GM03348 (cell line): Measurements from ENCODE around the gene MGAT4A.

ENCODE experiments used
- DNase-seq: peaks from one replicate; pipeline ENCODE4 v3.0.0; 2012; ENCODE audit warnings: low spot score

Gene MGAT4A

DNA sequence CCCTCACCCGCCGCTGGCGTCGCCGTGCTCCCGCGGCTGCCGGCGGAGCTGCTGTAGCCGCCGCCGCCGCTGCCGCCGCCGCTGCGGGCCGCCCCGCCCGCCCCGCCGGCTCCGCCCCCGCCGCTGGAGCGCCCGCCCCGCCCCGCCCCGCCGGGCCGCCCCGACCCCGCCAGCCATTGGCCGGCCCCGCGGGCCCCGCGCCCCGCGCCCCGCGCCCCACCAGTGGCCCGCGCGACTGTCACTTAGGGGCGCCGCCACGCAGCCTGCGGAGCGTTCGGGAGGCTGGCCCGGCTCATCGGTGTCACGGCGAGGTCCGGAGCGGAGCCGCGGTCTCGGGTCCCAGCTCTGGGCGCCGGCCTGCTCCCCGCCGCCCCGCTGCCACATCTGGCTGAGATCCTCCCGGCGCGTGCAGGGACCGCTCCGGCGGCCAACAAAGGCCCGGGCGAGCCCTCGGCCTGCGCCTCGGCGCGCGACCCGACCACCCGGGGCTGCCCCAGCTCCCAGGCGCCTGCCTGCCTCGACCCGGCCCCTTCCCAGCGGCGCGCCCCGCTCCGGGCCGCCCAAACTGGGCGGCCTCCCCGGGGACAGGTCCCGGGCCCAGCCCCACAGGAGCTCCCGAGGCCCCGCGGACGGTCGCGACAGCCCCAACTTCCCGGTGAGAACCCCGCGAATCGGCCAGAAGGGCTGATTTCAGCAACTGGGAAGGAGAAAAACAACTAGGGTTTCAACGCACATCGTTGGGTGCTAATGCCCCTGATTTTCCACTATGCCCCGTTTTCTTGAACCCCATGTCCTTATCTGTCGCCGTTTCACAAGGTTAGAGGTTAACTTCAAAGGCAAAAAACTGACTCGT lies at the start of gene MGAT4A:
Gene MGAT4A (minus strand): TSS at position 92 of the 853 bp plus-strand sequence. CDS start 4,800 bp downstream, outside the sequence.
- peak; percentile 93 for DNase-seq

DNA sequence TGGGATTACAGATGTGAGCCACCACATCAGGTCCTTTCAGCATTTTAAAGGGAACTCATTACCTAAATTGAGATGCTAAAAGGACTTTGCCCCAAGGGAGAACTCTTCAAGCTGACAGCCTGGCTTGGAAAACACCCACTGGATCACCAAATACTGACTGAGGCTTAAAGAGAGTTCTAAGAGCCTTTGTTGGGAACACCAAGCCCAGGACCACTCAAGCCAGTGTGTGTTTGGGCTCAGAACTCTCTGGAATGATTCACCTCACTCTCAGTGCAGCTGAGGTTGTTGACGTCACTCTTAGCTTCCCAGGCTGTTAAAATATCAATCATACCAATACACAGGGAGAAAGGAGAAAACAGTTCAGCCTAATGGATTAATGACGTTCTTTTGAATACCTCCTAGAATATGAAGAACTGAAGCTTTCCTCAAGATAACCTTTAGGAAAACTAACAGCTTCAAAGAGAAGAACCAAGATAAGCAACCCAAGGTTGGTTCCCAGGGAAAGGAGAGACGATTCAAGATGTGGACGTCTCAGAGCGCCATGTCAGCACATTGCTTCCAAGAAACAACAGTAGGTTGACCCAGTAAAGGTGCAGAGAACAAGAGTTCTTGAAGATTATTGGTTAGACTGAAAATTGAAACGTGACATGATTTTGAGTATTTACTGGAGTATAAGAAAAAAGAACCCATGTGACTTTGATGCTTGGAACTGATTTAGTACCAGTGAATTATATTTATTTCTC lies 48.0 kb upstream of the MGAT4A start:
- DNase-seq = no peak

DNA sequence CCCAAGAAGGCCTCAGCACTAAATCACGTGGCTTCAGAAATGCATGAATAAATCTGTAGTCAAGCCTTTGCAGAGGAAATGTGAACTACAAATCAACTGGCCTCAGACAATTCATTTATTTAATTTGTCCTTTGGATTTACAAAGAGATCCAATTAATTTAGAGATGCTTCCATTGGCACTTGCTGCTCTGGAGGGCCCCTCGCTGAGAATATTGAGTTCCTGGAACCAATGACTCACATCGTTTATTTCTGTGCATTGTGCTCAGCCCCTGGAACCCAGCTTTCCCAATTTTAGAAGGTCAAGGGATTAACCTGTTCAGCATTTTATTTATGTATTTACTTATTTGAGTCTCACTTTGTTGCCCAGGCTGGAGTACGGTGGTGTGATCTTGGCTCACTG lies 47.2 kb upstream of the MGAT4A start:
- DNase-seq = no peak

- DNase-seq = no peak
Observed at GRCh38 chr2:98777710-98778109, 46.8 kb upstream of the MGAT4A start.

DNA sequence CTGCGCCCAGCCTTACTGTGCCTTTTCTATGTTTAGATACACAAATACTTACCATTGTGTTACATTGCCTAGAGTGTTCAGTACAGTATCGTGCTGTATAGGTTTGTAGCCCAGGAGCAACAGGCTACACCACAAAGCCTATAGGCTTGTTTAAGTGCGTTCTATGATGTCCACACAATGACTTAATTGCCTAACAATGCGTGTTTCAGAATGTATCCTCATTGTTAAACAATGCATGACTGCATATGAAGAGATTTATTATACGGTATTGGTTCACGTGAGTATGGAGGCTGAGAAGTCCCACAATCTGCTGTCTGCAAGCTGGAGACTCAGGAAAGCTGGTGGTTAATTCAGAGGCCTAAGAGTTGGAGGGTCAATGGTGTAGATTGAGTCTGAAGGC lies 46.1 kb upstream of the MGAT4A start:
- DNase-seq = no peak

DNA sequence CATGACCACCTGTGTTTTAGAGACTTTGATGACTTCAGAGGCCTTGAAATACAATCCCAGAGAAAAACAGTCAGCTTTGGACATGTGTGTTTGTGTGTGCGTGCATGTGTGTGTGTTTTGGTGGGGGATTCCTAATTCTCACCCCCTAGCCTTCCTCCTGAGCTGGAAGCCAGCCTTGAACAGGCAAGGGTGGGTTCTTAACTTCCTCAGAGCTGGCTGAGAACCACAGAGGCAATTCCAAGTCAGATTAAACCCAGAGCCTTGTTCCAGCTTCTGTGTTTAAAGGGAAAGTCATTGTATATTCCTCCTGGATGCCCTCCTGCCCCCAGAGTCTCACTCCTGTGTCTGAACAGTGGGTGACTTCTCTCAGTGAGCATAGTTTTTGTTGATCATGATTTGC lies 45.2 kb upstream of the MGAT4A start:
- DNase-seq = no peak

DNA sequence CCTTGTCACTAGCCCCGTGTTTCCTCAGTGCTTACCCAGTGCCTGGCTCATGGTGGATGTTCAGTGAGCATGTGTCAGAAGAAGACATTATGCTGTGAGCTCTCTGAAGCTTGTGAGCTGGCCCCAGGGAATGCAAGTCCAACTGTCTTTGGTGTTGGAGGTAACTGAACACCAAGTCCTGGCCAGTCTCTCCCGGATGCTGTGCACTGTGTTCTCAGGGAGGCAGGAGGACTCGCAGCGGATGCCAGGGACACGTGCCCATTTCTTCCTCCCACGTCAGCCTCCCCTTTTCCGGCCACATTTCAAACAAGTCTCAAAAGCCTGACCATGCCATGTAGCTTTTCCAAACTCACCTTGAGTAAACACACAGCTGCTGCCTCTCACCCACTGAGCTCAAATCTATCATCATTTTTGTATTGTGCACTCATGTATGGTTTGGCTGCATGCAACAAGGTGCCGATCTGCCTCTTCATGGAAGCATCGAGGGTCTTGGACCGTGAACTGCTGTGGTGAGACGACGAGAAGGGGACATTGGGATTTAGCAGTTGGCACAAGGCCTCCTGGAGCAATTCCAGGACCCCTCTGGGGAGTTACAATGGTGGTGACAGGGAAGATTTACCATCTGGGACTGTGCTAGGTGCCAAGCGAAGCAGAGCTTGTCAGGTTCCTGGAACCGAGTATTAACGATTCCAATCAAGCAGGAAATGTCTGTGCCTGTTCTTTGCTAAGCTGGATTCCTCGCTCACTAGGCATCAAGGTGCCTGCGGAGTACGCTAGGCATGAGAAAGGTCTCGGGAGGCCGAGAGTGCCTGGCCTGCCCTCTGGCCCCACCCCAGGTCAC lies 44.4 kb upstream of the MGAT4A start:
- no peak for DNase-seq

DNA sequence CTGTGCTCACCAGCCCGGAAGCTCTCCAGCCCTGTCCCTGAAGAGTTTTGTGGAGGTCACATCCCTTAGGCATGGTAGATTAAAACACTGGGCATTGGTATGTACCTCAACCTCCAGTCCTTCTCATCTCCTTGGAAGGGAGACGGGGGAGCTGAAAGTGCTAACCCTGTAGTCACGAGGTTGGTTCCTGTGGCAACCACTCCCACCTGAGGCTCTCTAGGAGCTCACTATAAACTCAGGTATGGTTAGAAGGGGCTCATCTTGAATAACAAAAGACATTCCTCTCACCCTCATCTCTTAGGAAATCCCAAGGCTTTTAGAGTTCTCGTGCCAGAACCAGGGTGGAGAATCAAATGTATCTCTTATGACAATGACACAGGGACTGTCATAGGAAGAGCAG lies 43.0 kb upstream of the MGAT4A start:
- no peak for DNase-seq

GRCh38 chr2:98773169-98773568 lies 42.2 kb upstream of the MGAT4A start:
- no peak for DNase-seq

GRCh38 chr2:98772536-98772935 lies 41.6 kb upstream of the MGAT4A start:
- DNase-seq = no peak

DNA sequence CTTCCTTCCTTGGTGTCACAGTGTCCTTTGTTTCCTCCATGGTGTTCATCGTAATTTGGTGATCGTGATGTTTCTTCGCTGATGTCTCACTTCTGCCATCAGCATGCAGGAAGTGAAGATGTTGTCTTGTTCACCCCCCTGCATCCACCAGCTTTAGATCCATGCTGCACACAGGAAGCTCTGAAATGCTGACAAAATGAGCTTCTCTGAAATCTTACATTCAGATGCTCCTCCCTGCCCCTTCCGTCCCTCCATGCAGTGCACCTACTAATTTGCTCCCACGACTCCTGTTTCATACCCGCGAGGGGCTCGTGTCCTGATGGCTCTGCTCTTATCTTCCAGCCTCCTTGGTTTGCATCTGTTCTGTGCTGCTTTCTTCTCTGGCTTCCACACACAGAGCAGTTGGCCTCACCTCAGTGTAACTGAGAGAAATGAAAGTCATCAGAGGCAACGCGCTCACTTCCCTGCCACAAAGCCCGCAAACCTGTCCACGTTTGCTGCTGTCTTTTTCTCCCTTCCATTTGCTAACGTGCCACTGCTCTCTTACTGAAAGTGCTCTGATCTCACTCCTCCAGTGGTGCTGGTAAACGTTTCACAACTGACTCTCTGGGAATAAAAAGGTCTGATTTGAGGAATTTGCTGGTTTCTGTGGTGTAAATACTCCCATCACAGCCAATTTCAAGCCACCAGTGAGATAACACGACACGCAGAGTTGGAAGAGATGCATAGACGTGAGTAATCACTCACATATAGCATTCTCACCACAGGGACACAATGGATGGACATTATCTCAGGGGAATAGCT lies 41.0 kb upstream of the MGAT4A start:
- DNase-seq = no peak

DNA sequence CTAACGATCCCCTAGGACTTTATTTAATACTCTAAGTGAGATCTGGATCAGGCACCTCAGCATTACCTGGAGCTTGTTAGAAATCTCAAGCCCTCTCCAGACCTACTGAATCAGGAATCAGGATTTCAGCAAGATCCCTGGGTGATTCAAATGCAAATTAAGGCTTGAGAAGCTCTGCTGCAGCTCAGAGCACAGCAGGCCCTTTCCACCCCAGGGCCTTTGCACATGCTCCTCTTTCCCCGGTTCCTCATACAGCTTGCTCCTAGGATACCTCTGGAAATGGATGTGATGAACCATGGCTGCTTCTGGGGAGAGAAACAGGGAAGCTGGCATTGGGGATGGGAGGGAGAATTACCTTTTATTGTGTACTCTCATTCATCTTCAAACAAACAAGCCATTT lies 40.3 kb upstream of the MGAT4A start:
- DNase-seq = no peak

GRCh38 chr2:98769784-98770183 lies 38.9 kb upstream of the MGAT4A start:
- no peak for DNase-seq

DNA sequence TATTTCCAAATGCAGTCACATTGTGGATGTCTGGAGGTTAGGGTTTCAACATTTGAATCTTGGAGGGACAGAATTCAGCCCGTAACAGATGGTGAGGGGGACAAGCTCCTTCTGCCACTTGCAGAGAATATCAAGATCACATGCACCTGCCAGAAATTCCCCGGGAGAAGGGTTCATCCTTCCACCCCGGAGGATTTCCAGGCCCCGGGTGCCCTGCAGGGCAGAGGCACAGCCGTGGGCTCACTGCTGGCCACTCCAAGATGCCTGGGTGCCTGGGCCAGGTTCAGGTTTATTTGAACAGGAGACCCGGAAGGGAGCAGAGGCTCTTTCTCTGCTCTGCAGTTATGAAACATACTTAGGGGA lies 38.2 kb upstream of the MGAT4A start:
- no peak for DNase-seq

- DNase-seq = no peak
Observed at GRCh38 chr2:98768384-98769113, 37.6 kb upstream of the MGAT4A start.

DNA sequence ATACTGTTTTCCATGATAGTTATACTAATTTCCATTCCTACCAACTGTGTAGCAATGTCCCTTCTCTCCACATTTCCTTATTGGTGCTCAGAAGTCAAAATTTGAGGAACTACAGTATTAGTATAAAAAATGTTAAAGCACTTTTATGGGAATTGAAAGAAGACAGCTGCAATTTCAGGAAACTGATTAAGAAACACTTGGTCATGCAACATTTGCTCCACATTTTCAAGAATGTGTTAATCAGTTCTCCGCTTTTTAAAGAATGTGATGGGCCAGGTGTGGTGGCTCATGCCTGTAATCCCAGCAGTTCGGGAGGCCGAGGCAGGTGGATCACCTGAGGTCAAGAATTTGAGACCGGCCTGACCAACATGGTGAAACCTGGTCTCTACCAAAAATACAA lies 33.6 kb upstream of the MGAT4A start:
- DNase-seq = no peak

DNA sequence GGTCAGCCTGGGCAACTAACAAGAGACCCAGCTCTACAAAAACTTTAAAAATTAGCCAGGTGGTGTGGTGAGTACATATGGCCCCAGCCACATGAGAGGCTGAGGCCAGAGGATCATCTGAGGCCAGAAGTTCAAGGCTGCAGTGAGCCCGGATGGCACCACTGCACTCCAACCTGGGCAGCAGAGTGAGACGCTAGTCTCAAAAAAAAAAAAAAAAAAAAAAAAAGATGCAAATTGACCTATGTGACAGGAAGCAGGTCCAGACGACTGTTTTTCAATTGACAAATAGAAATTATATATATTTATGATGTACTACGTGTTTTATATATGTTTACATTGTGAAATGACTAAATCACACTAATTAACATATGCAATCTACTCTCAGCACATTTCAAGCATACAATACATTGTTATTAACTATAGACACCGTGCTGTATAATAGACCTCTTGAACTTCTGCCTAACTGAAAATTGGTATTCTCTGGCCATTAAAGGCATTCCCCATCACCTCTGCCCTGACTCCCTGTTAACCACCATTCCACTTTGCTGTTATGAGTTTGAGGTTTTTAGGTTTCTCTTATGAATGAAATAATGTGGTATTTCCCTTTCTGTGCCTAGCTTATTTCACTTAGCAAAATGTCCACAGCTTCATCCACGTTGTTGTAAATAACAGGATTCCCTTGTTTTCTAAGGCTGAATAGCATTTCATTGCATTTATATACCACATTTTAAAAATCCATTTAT lies 32.4 kb upstream of the MGAT4A start:
- DNase-seq = no peak

DNA sequence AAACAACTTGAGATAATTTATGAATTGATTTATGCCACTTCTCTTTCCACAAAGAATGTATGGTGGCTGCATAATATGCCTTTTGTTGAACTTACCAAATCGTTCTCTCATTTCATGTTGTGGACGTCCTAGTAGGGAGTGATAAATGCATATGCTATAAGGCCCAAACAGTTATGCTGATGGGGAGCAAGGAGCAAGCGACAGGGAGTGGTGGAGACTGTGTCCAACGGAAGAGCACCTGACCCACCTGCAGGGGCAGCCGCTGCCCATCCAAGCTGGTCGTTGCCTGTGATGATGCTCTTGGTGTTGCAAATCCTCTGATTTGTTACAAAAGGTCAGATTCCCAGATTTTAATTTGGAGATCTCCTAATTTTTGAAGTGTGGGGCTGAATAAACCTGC lies 31.0 kb upstream of the MGAT4A start:
- no peak for DNase-seq

GRCh38 chr2:98761267-98761781 lies 30.4 kb upstream of the MGAT4A start:
- DNase-seq = no peak
